Neural cell (in vitro differentiated cells): Measurements from ENCODE around the gene ADGRA1. TPM values are rescaled to one million over a fixed set of nuclear protein-coding genes. Genes with fewer than 3 reads are reported as not detected.

Experiments
- H2AFZ ChIP-seq: fragments of 200-600, 300-800 bp; sonication (generic), shearing (Covaris generic); 2 replicates; pipeline ENCODE4 v1.6.0; 2014; ENCODE audit warnings: low read depth, mild to moderate bottlenecking, antibody characterized with exemption, low read length, moderate library complexity
- H3F3A ChIP-seq: fragments of 200-600 bp; shearing (Covaris generic); 2 replicates; pipeline ENCODE4 v1.6.1; 2016; ENCODE audit warnings: mild to moderate bottlenecking, moderate library complexity, mixed read lengths, antibody characterized with exemption, low read length; ENCODE audit not compliant: insufficient read depth, poor library complexity, severe bottlenecking
- H3K27ac ChIP-seq: fragments of 200-600, 300-800 bp; sonication (generic), shearing (Covaris generic); 2 replicates; pipeline ENCODE4 v1.5.1; 2014; ENCODE audit warnings: mild to moderate bottlenecking, low read length, moderate library complexity
- H3K27me3 ChIP-seq: fragments of 300-800, 200-600 bp; sonication (generic), shearing (Covaris generic); 2 replicates; pipeline ENCODE4 v1.6.0; 2014; ENCODE audit warnings: mild to moderate bottlenecking, low read depth, low read length, moderate library complexity; ENCODE audit not compliant: insufficient read depth
- H3K36me3 ChIP-seq: fragments of 300-800, 200-600 bp; sonication (generic), shearing (Covaris generic); 2 replicates; pipeline ENCODE4 v1.5.1; 2014; ENCODE audit warnings: mild to moderate bottlenecking, antibody characterized with exemption, low read length, moderate library complexity; ENCODE audit not compliant: insufficient read depth
- H3K4me2 ChIP-seq: fragments of 300-800, 200-600 bp; sonication (generic), shearing (Covaris generic); 2 replicates; pipeline ENCODE4 v1.6.0; 2014; ENCODE audit warnings: mild to moderate bottlenecking, low read length
- H3K4me3 ChIP-seq: fragments of 300-800, 200-600 bp; sonication (generic), shearing (Covaris generic); 2 replicates; pipeline ENCODE4 v1.5.1; 2014; ENCODE audit warnings: mild to moderate bottlenecking, low read length, moderate library complexity
- H3K79me2 ChIP-seq: fragments of 200-600 bp; shearing (Covaris generic); replicated peaks from 2 replicates; pipeline ENCODE4 v1.6.0; 2014; ENCODE audit warnings: mild to moderate bottlenecking, low read length, moderate library complexity; ENCODE audit not compliant: insufficient read depth
- H3K9ac ChIP-seq: fragments of 300-800, 200-600 bp; sonication (generic), shearing (Covaris generic); 2 replicates; pipeline ENCODE4 v1.6.1; 2016; ENCODE audit warnings: mild to moderate bottlenecking, low read length, mixed read lengths
- H3K9me2 ChIP-seq: fragments of 200-600 bp; shearing (Covaris generic); 2 replicates; pipeline ENCODE4 v1.6.1; 2016; ENCODE audit warnings: mild to moderate bottlenecking, low read length, mixed read lengths; ENCODE audit not compliant: insufficient read depth
- H3K9me3 ChIP-seq: fragments of 200-600, 300-800 bp; sonication (generic), shearing (Covaris generic); 2 replicates; pipeline ENCODE4 v1.6.1; 2016; ENCODE audit warnings: mild to moderate bottlenecking, mixed run types, low read length, moderate library complexity, mixed read lengths
- H4K20me1 ChIP-seq: fragments of 200-600 bp; shearing (Covaris generic); 2 replicates; pipeline ENCODE4 v1.6.1; 2016; ENCODE audit warnings: mild to moderate bottlenecking, mixed run types; ENCODE audit not compliant: insufficient read depth
- EP300 ChIP-seq: fragments of 450-650 bp; conservative IDR thresholded peaks from 2 replicates; pipeline ENCODE4 v1.6.1; 2014; ENCODE audit warnings: antibody characterized with exemption, mild to moderate bottlenecking, moderate library complexity; ENCODE audit not compliant: poor library complexity, severe bottlenecking
- EZH2 ChIP-seq: fragments of 200-600, 300-800 bp; shearing (Covaris generic), sonication (generic); IDR thresholded peaks from 2 replicates; pipeline ENCODE4 v1.6.1; 2014; ENCODE audit warnings: antibody characterized with exemption, low read length, borderline replicate concordance, mild to moderate bottlenecking; ENCODE audit not compliant: insufficient read depth, poor library complexity, severe bottlenecking
- MXI1 ChIP-seq: fragments of 450-650 bp; conservative IDR thresholded peaks from 2 replicates; pipeline ENCODE4 v1.6.1; 2014; ENCODE audit warnings: antibody characterized with exemption, mild to moderate bottlenecking; ENCODE audit not compliant: poor library complexity, severe bottlenecking
- POLR2AphosphoS5 ChIP-seq: IDR thresholded peaks from 2 replicates; pipeline ENCODE4 v1.6.1; 2012
- RAD21 ChIP-seq: fragments of 450-650 bp; conservative IDR thresholded peaks from 2 replicates; pipeline ENCODE4 v1.6.1; 2014; ENCODE audit warnings: antibody characterized with exemption, mild to moderate bottlenecking, moderate library complexity
- SMC3 ChIP-seq: fragments of 450-650 bp; conservative IDR thresholded peaks from 2 replicates; pipeline ENCODE4 v1.6.1; 2014; ENCODE audit warnings: antibody characterized with exemption, mild to moderate bottlenecking, moderate library complexity; ENCODE audit not compliant: poor library complexity
- TAF1 ChIP-seq: IDR thresholded peaks from 2 replicates; pipeline ENCODE4 v1.6.1; 2012; ENCODE audit warnings: low read depth
- polyA plus RNA-seq: library from polyadenylated mRNA; depleted of rRNA; stranded (reverse); fragments of >200 nt; gene quantifications from 2 replicates; pipeline ENCODE4 v1.2.3, GENCODE V29; 2014
- TF ChIP-seq, protein P1 (sequence below): IDR thresholded peaks from 2 replicates; pipeline ENCODE4 v1.6.1; 2012; ENCODE audit warnings: borderline replicate concordance
- TF ChIP-seq, protein P2 (sequence below): fragments of 450-650 bp; IDR thresholded peaks from 2 replicates; pipeline ENCODE4 v1.5.1; 2014; ENCODE audit warnings: antibody characterized with exemption, mild to moderate bottlenecking, moderate library complexity; ENCODE audit not compliant: poor library complexity, severe bottlenecking

The ADGRA1 gene
- polyA plus RNA-seq, 1 donor from 2014 or later = 2.2 TPM

DNA sequence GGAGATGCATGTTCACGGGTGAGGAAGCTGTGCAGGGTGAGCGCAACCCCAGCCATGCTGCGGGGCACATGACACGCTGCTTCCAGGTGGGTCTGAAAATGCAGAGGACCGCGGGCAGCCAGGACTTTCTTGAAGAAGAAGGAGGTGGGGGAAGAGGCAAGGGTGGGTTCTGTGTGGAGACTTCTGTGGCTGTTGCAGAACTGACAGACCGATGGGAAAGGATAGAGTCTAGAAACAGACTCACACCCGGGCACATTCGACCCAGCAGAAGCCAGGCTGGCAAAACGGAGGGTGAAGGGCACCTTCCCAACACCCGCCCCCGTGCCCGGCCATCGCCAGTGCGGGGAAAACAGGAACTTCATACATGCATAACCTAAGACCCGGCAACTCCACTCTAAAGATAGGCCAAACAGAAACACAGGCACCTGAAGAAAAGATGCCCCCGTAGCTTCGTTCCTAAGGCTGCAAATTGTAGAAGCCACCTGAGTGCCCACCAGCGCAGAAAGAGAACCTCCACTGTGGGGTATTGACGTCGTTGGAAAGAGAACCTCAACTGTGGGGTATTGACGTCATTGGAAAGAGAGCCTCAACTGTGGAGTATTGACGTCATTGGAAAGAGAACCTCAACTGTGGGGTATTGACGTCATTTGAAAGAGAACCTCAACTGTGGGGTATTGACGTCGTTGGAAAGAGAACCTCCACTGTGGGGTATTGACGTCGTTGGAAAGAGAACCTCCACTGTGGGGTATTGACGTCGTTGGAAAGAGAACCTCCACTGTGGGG lies 67.5 kb downstream of the ADGRA1 start:
- Histone ChIP-seq H3K4me2 (no peak overlapping the region), H3K9ac (no peak overlapping the region), H3F3A (no peaks in the 10 kb centered on the region), H3K9me3 (no peaks in the 10 kb centered on the region), H3K27ac (no peak overlapping the region), H3K36me3 (no peaks in the 10 kb centered on the region), H2AFZ (no peak overlapping the region), H3K79me2 (no peaks in the 10 kb centered on the region), H3K9me2 (no peaks in the 10 kb centered on the region), H3K4me3 (no peak overlapping the region), H3K27me3 (no peaks in the 10 kb centered on the region), H4K20me1 (no peaks in the 10 kb centered on the region)
- TF ChIP-seq POLR2AphosphoS5 (no peak), EP300 (no peak), MXI1 (no peak), SMC3 (no peak), TAF1 (no peak), EZH2 (no peak), RAD21 (no peak)
- TF ChIP-seq, protein P1, sequence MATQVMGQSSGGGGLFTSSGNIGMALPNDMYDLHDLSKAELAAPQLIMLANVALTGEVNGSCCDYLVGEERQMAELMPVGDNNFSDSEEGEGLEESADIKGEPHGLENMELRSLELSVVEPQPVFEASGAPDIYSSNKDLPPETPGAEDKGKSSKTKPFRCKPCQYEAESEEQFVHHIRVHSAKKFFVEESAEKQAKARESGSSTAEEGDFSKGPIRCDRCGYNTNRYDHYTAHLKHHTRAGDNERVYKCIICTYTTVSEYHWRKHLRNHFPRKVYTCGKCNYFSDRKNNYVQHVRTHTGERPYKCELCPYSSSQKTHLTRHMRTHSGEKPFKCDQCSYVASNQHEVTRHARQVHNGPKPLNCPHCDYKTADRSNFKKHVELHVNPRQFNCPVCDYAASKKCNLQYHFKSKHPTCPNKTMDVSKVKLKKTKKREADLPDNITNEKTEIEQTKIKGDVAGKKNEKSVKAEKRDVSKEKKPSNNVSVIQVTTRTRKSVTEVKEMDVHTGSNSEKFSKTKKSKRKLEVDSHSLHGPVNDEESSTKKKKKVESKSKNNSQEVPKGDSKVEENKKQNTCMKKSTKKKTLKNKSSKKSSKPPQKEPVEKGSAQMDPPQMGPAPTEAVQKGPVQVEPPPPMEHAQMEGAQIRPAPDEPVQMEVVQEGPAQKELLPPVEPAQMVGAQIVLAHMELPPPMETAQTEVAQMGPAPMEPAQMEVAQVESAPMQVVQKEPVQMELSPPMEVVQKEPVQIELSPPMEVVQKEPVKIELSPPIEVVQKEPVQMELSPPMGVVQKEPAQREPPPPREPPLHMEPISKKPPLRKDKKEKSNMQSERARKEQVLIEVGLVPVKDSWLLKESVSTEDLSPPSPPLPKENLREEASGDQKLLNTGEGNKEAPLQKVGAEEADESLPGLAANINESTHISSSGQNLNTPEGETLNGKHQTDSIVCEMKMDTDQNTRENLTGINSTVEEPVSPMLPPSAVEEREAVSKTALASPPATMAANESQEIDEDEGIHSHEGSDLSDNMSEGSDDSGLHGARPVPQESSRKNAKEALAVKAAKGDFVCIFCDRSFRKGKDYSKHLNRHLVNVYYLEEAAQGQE = no peak
- TF ChIP-seq, protein P2, sequence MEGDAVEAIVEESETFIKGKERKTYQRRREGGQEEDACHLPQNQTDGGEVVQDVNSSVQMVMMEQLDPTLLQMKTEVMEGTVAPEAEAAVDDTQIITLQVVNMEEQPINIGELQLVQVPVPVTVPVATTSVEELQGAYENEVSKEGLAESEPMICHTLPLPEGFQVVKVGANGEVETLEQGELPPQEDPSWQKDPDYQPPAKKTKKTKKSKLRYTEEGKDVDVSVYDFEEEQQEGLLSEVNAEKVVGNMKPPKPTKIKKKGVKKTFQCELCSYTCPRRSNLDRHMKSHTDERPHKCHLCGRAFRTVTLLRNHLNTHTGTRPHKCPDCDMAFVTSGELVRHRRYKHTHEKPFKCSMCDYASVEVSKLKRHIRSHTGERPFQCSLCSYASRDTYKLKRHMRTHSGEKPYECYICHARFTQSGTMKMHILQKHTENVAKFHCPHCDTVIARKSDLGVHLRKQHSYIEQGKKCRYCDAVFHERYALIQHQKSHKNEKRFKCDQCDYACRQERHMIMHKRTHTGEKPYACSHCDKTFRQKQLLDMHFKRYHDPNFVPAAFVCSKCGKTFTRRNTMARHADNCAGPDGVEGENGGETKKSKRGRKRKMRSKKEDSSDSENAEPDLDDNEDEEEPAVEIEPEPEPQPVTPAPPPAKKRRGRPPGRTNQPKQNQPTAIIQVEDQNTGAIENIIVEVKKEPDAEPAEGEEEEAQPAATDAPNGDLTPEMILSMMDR = no peak

DNA sequence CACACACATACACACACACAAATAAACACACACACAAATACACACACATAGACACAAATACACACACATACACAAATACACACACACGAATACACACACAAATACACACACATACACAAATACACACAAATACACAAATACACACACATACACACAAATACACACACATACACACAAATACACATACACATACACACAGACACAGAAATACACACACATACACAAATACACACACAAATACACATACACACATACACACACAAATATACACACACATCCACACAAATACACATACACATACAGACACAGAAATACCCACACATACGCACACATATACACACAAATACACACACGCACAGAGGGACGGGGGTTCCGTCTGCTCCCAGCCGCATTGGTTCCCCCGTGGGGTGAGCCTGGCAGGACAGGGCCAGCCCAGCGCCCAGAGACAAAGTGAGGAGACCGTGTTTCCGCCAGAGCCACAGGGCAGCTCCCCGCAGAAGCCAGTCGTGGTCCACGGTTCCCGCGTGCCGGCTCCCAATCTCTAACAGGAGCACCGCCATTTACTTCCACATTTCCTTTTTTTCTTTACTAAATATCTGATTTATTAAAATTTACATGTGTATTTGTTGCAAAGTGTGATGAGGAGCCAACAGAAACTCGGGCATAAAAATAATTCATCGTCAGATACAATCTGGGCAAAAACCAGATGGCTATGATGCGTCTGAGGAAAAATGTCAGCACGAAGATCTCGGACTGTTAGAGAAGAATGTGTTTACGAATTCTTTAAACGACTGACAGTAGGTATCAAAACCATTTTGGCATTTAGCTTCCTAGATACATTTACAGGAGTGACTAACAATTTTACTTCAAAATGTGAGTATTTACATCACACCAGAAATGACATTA lies 69.2 kb downstream of the ADGRA1 start:
- no peak for TF ChIP-seq MXI1
- no peak for TF ChIP-seq RAD21
- no peak for TF ChIP-seq POLR2AphosphoS5
- TF ChIP-seq, protein P1 = no peak
- TF ChIP-seq, protein P2 = no peak
- TF ChIP-seq TAF1 = no peak
- no peak for TF ChIP-seq EP300
- TF ChIP-seq SMC3 = no peak
- TF ChIP-seq EZH2 = no peak
- no peaks in the 10 kb centered on the region for H3K79me2 ChIP-seq
- H4K20me1 ChIP-seq = no peaks in the 10 kb centered on the region
- H3K9me2 ChIP-seq = no peaks in the 10 kb centered on the region
- no peak overlapping the region for H2AFZ ChIP-seq
- H3K9ac ChIP-seq = no peak overlapping the region
- H3K4me3 ChIP-seq = no peak overlapping the region
- H3K27ac ChIP-seq = no peak overlapping the region
- H3K27me3 ChIP-seq = no peaks in the 10 kb centered on the region
- H3K9me3 ChIP-seq = no peaks in the 10 kb centered on the region
- H3F3A ChIP-seq = no peaks in the 10 kb centered on the region
- no peak overlapping the region for H3K4me2 ChIP-seq
- H3K36me3 ChIP-seq = no peaks in the 10 kb centered on the region
